CD4-positive, alpha-beta T cell treated with Interleukin-6 for 4 hours (primary cell): ENCODE data around the gene GPR87.

Experiments
- DNase-seq: peaks from one replicate; pipeline ENCODE4 v3.0.0-alpha.2; 2020; ENCODE audit warnings: mixed read lengths

GPR87 gene

GRCh38 chr3:151281671-151282324 is 34.8 kb downstream of the GPR87 start:
- no peak for DNase-seq

DNA sequence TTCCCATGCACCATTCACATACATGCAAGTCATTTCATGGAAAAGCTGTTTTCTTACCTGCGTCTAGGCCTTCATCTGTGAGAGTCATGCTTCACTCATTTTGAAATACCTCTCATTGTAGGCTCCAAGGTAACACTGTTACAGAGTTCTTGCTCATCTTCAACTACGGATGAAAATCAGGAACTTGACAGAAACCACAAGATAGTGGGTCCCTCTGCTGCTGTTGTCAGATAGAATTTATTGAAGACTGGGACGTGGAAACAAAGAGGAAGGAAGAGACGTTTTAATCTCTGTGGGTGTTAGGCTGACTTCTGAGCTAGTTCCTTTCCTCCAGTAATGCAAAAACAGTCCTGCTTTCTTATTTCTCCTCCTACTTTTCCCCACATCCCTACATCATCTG is 38.4 kb downstream of the GPR87 start, which contains the start of gene P2RY14:
Gene P2RY14, minus strand, starts transcription at position 313 of the 400 bp plus-strand sequence. CDS start 64,226 bp downstream, outside the sequence.
- DNase-seq = no peak

DNA sequence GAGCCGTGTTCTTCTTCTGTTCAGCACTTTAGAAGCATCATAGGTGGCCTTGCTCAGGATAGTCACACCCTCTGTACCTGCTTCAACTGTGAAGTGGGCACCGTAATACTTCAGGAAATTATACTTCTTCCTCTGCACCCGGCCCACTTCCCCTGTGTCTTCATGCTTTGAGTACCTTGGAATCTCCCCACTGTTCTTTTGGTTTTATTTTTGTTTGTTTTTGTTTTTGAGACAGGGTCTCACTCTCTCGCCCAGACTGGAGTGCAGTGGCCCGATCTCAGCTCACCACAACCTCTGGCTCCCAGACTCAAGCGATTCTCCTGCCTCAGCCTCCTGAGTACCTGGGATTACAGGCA is 40.0 kb downstream of the GPR87 start:
- DNase-seq = peak; percentile 43

DNA sequence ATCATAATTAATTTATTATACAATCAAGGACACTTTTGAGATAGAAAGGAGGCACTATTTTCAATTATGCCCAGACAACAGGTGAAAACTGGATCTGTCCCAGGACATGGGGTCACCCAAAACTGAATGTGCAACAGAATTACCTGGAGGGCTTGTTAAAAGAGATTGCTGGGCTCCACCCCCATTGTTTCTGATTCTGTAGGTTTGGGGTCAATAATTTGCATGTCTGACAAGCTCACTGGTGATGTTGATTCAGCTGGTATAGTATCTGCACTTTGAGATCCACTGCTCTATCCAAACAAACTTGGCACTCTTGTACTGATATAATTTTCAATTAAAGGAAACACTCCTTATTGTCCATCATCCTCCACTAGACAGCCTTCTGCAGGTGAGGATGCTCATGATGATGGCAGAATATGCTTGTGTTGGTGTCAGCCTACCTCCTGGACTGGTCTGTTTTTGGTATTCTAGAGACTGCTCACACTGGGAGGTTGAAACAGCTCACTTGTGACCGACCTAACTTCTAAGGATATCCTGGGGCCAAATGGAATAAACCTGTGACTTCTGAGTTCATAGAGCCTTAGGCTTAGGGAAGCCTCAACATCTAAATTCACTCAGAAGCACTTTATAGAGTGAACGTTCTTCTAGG is 40.5 kb downstream of the GPR87 start:
- DNase-seq = no peak

DNA sequence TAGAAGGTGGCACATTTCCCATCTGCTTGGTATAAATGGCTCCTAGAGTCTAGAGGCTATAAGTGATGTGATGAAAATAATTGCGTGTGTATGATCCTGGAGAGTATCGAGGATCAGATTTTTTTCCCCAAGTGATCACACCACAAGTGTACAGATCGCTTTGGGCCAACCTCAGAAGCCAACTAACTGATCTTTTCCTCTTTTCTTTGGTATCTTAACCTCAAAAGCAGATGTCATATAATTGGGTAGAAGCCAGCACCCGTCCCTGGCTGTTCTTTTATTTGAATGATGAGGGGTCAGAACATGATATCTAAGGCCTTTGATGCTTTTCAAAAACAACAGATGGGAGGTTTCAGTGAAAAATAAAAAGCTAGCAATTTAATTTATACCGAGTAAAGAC is 41.5 kb downstream of the GPR87 start:
- DNase-seq = no peak

- no peak for DNase-seq
These were observed 47.0 kb downstream of the GPR87 start for GRCh38 chr3:151269631-151270030.

DNA sequence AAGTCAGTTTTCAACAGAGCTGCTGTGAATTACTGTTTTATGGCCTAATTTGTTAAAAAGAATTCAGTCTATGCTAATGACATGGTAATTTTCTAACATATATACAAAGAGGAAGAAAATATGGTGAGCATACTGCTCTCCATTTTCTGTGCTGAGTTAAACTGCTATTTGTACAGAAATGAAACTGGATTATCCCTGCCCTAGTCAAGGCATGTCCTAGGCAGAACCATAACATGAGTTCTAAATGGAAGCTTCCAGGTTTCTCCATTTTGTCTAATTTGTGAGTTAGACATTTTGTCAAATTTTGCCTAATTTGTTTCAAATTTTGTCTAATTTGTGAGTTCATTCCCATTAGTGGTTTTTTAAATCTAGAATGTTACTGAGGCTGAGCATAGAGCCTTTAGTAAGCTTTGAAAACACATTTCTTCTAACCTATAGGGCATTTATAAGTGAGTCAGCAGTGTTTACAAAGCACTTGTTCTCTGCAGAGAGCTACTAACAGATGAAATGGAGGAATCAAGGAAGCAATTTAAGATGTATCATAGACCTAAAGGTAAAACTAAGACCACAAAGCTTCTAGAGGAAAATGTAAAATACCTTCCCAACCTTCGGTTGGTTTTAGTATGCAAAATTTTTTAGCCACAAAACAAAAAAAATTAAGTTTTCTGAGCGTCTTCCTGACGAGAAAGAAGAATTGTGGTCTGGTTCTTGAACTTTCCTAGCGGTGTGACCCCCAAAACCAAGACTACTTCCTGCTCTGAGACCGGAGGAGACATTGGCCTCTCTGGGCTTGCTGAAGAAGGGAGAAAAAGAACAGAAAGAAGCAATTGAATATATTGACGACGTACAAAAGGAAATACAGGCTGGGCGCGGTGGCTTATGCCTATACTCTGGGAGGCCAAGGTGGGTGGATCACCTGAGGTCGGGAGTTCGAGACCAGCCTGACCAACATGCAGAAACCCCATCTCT is 48.1 kb downstream of the GPR87 start:
- DNase-seq = peak; percentile 36

DNA sequence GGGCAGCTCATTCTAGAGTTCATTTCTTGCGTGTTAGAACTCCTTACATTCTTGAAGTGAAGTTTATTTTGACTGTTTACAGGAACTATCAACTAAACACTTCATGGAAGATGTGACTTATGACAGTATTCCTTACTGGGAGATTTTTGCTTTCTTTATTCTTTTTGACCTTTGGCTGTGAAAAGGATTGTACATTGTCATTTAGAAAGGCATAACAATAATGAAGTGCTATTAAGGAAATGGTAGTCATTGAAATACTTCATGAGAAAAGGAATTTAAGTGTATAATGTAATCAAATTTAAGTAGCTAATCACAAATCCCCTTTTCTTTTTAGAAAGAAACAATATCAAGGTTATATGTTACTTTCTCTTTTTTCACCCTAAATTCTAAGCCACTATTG is 49.6 kb downstream of the GPR87 start:
- no peak for DNase-seq

DNA sequence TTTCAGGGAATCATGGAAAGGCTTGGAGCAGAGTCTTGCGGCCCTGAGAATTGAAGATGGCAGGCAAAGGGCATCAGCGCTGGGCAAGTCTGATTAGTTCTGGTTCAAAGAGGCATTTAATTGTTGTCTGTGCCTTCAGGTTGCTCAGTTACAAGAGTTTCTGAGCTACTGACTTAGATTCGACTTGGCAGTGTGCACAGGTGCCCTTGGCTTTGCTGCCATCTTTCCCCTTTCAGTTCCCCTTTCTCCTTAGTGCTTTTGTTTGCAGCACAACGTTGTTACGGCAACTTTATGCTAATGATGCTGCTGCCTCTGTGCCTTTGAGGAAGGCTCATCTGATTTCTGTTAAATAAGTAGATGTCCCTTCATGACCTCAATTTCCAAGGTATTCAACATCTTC is 50.8 kb downstream of the GPR87 start:
- DNase-seq = no peak

DNA sequence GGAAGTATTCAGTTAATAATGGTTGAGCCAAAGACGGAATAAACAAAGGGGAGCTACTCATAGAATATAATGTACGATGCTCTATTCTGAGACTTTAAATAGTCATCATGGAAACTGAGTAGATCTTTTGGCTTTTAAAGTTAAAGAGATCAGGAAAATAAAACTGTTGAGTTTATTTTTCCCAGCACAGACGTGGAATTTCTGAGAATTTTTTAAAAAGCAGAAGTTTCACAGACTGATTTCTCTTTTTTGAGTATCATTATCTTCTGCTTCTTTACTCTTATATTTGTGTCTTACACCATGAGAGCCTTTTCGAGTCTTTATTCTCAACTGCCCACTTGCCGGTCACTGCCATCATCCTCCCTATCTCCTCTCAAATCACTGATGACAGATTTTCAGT is 51.5 kb downstream of the GPR87 start:
- DNase-seq = no peak

DNA sequence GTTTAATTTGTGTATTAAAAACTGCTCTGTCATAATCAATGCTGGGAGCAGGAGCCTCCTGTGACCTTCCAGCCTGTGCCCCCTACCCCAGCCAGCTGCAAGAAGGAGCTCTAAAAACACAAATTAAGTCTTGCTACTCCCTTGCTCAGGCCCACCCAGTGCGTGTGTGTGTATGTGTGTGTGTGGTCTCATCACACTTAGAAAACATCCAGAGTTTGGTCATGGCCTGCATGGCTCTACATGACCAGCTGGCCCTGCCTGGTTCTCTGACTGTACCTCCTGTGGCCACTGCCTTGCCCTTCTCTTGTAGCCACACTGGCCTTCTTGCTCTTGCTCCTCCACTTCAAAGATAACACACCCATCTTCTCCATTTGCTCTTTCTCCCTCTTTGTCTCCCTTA is 52.0 kb downstream of the GPR87 start:
- DNase-seq = no peak

GRCh38 chr3:151262871-151263525 is 53.6 kb downstream of the GPR87 start:
- DNase-seq = no peak

- no peak for DNase-seq
These were observed 57.0 kb downstream of the GPR87 start for GRCh38 chr3:151259664-151260063.

DNA sequence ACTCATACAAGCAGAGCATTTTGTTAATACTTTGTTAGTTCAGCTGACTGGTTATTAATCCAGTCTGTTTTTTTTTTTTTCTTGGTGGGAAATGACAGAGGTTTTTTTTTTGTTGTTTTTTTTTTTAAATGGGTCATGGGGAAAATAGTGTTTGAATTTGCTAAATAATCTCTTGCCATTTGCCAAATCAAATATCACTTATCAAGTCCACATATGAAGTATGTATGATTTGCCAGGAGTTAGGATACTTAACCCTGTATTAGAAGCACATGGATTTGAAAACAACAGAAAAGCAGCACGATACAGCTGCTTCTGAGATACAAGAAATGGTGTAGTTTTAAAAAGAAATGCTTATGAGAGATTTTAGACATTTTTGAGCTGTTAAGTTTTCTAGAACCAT is 59.9 kb downstream of the GPR87 start:
- no peak for DNase-seq

DNA sequence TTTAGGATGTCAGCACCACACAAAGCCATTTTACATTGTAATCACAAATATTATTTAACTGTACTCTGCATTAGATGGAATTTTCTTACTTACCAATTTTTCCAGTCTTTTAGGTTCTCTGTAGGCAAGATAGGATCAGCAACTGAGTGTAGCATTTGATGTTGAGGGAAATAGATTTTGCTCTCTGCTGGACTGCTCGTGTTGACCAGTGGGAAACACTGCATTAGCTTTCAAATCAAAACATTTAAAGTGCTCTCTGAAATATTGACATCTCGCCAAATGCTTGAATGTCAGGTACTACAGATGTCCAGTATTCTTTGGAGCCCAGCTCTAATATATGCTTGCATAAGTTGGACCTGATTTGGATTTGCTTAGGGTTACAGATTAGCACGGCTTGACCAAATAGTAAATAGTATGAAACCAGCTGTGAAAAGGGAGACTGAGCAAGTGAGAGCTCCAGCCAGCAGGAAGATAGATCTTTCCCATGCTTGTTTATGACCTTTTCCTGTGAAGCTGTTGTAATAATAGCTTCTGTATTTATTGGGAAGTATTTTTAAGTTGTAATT is 67.8 kb downstream of the GPR87 start:
- DNase-seq = no peak
